Fibroblast of lung (primary cell): ENCODE data around the gene AKAP13.

ENCODE experiments used
- EZH2 ChIP-seq: IDR thresholded peaks from 2 replicates; pipeline ENCODE4 v1.5.1; 2012; ENCODE audit warnings: low read length, control low read depth, mild to moderate bottlenecking; ENCODE audit errors: missing control alignments
- TF ChIP-seq, protein P1 (sequence below), 2 donors: IDR thresholded peaks in 1 of 2; conservative IDR thresholded peaks in 1 of 2; 1 replicate in 1 of 2; 2 replicates in 1 of 2; pipeline ENCODE4 v1.5.1; 2011 to 2012; ENCODE audit warnings: low read length in 2 of 2, control low read depth in 1 of 2, inconsistent platforms in 1 of 2, low read depth in 1 of 2, mild to moderate bottlenecking in 1 of 2

GRCh38 chr15:85523530-85523929 lies 143.1 kb downstream of the AKAP13 start:
- TF ChIP-seq, protein P1, sequence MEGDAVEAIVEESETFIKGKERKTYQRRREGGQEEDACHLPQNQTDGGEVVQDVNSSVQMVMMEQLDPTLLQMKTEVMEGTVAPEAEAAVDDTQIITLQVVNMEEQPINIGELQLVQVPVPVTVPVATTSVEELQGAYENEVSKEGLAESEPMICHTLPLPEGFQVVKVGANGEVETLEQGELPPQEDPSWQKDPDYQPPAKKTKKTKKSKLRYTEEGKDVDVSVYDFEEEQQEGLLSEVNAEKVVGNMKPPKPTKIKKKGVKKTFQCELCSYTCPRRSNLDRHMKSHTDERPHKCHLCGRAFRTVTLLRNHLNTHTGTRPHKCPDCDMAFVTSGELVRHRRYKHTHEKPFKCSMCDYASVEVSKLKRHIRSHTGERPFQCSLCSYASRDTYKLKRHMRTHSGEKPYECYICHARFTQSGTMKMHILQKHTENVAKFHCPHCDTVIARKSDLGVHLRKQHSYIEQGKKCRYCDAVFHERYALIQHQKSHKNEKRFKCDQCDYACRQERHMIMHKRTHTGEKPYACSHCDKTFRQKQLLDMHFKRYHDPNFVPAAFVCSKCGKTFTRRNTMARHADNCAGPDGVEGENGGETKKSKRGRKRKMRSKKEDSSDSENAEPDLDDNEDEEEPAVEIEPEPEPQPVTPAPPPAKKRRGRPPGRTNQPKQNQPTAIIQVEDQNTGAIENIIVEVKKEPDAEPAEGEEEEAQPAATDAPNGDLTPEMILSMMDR (conservative IDR thresholded peaks at IDR 0.05 in 1 of 2, IDR thresholded peaks at IDR 0.05 in 1 of 2; ENCODE audit: low read depth in 1 of 2, low read length in 2 of 2): no peak
- no peak for TF ChIP-seq EZH2
